Activated CD4-positive, alpha-beta T cell treated with anti-CD3 and anti-CD28 coated beads, Interleukin-2, amount 10 ng/mL, durations not matched to agents 7 days and 5 days (primary cell): ENCODE measurements around the gene ACLY. TPM values are rescaled to one million over a fixed set of nuclear protein-coding genes. Genes with fewer than 3 reads are reported as not detected.

ENCODE experiments used
- CTCF ChIA-PET: fragments of 350-600 bp; sonication (Branson Sonifier 250); formaldehyde crosslinking; loops from one replicate; lab custom pipeline; 2021; ENCODE audit warnings: antibody characterized with exemption; lab: Charles Lee
- POLR2A ChIA-PET: fragments of 350-600 bp; sonication (Branson Sonifier 250); formaldehyde crosslinking; loops from one replicate; lab custom pipeline; 2021; ENCODE audit warnings: antibody characterized with exemption; lab: Charles Lee
- DNase-seq: peaks from one replicate; pipeline ENCODE4 v3.0.0-alpha.2; 2020
- H3K27ac Mint-ChIP-seq: one replicate; pipeline ENCODE4 v1.8.0; 2021; ENCODE audit warnings: mild to moderate bottlenecking, moderate library complexity, mixed read lengths
- H3K27me3 Mint-ChIP-seq: one replicate; pipeline ENCODE4 v1.8.0; 2021; ENCODE audit warnings: mixed read lengths
- H3K36me3 Mint-ChIP-seq: one replicate; pipeline ENCODE4 v1.8.0; 2021; ENCODE audit warnings: low read depth, mixed read lengths
- H3K4me1 Mint-ChIP-seq: one replicate; pipeline ENCODE4 v1.8.0; 2021; ENCODE audit warnings: mixed read lengths
- H3K4me3 Mint-ChIP-seq: one replicate; pipeline ENCODE4 v1.8.0; 2021; ENCODE audit warnings: mild to moderate bottlenecking, moderate library complexity, mixed read lengths
- H3K9me3 Mint-ChIP-seq: one replicate; pipeline ENCODE4 v1.8.0; 2021; ENCODE audit warnings: mixed read lengths
- total RNA-seq, 2 experiments: library from RNA; stranded (reverse); gene quantifications; one replicate each; pipeline ENCODE4 v1.2.3, GENCODE V29; 2021

The ACLY gene
- total RNA-seq, 2 experiments from 2014 or later = 143 to 150 TPM

GRCh38 chr17:41917679-41918313 lies 955 bp downstream of the ACLY start:
- H3K36me3 Mint-ChIP-seq = peaks cover 13% of the 10 kb centered on the region
- H3K4me3 Mint-ChIP-seq = peak overlapping the region; percentile 95
- H3K27me3 Mint-ChIP-seq = no peaks in the 10 kb centered on the region
- peak; percentile 32 for DNase-seq
- ChIA-PET CTCF (interaction anchor here (0.7 to 2.7 kb wide), 12 partner anchors 9 to 185 kb away, joined by 3 to 15 read pairs (median 4); partner anchors contain the start of genes KLHL11 and ODAD4), POLR2A (interaction anchor here (0.6 kb wide), 1 partner anchor 48 kb away, joined by 4 read pairs; no protein-coding TSS in a partner anchor)
- H3K4me1 Mint-ChIP-seq = peaks cover 39% of the 10 kb centered on the region
- no peaks in the 10 kb centered on the region for H3K9me3 Mint-ChIP-seq
- peak overlapping the region; percentile 96 for H3K27ac Mint-ChIP-seq

- DNase-seq = no peak
- Mint-ChIP-seq H3K36me3 (peaks cover 18% of the 10 kb centered on the region), H3K4me3 (peak overlapping the region; percentile 95), H3K27me3 (no peaks in the 10 kb centered on the region), H3K4me1 (peaks cover 42% of the 10 kb centered on the region), H3K9me3 (no peaks in the 10 kb centered on the region), H3K27ac (peak overlapping the region; percentile 96)
- ChIA-PET POLR2A (no interaction called here), CTCF (interaction anchor here (0.7 to 2.7 kb wide), 6 partner anchors 13 to 186 kb away, joined by 3 to 15 read pairs (median 4); partner anchors contain the start of gene ODAD4)
Measured at GRCh38 chr17:41917192-41917591, 1.6 kb downstream of the ACLY start.

DNA sequence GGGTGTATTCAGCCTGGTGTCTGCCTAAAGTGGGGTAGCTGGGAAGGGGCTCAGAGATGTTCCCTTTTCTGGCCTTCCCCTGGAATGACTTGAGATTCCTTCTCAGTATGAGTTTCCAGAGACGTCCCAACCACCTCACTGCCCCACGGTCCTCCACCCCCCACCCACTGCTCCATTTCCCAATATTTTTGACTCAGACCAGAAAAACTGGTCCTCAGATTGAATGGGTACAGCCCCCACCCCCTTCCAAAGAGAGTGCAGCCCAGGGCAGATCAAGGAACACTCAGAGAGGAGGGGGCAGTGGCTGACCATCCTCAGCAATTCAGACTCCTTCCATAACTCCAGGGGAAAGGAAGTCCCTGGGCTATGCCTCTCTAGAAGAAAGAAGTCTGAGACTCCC lies 3.2 kb downstream of the ACLY start:
- Mint-ChIP-seq H3K9me3 (no peaks in the 10 kb centered on the region), H3K27me3 (no peaks in the 10 kb centered on the region), H3K36me3 (peaks cover 18% of the 10 kb centered on the region), H3K4me1 (peaks cover 42% of the 10 kb centered on the region), H3K4me3 (no peak overlapping the region), H3K27ac (no peak overlapping the region)
- CTCF ChIA-PET = no interaction called here
- no peak for DNase-seq
- POLR2A ChIA-PET = interaction anchor here (0.6 kb wide), 1 partner anchor 1821 kb away, joined by 3 read pairs; no protein-coding TSS in a partner anchor

DNA sequence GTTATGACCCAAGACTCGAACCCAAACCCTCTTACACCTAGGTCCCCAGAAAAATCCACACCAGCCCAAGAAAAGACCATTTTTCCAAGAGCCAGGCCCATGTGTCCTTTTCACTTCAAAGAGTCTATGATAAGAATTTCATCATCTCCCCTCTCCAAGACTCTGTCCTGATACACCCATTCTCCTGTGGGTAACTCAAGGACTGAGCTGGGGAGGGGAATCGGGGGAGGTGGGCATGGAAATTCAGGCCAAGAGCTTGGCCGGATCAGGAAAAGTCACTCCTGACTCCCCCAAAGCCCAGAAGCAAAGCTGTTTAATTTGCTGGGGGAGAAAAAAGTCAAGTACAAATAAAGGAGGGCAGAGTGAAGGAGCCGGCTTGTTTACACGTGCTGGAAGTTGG lies 3.7 kb downstream of the ACLY start:
- DNase-seq = no peak
- Mint-ChIP-seq H3K36me3 (peaks cover 23% of the 10 kb centered on the region), H3K27me3 (no peaks in the 10 kb centered on the region), H3K4me3 (no peak overlapping the region), H3K4me1 (peaks cover 40% of the 10 kb centered on the region), H3K27ac (peak overlapping the region; percentile 58), H3K9me3 (no peaks in the 10 kb centered on the region)
- ChIA-PET CTCF (no interaction called here), POLR2A (interaction anchor here (0.6 kb wide), 1 partner anchor 1821 kb away, joined by 3 read pairs; no protein-coding TSS in a partner anchor)

DNA sequence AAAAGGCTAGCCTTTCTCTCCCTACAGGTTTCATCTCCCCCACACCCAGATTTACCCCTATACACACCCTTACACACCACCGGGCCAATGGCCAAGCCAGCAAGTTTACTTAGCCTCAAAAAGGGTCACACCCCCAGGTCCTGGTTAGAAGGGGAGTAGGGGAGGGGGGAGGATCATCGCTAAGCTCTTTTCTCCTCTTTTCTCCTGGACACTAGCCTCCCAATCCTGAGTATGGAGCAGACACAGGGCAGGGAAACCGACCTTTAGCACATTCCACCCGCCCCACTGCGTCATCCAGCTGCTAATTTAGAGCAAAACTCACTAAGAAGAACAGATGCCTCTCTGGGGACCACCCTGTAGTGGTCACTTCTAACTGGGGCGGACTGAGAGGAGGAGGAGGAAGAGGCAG lies 4.4 kb downstream of the ACLY start:
- Mint-ChIP-seq H3K4me3 (no peak overlapping the region), H3K36me3 (peaks cover 25% of the 10 kb centered on the region), H3K27me3 (no peaks in the 10 kb centered on the region), H3K9me3 (no peaks in the 10 kb centered on the region), H3K4me1 (peaks cover 34% of the 10 kb centered on the region), H3K27ac (no peak overlapping the region)
- CTCF ChIA-PET = interaction anchor here (1.9 kb wide), 1 partner anchor 18 kb away, joined by 4 read pairs; no protein-coding TSS in a partner anchor
- DNase-seq = no peak
- POLR2A ChIA-PET = no interaction called here

DNA sequence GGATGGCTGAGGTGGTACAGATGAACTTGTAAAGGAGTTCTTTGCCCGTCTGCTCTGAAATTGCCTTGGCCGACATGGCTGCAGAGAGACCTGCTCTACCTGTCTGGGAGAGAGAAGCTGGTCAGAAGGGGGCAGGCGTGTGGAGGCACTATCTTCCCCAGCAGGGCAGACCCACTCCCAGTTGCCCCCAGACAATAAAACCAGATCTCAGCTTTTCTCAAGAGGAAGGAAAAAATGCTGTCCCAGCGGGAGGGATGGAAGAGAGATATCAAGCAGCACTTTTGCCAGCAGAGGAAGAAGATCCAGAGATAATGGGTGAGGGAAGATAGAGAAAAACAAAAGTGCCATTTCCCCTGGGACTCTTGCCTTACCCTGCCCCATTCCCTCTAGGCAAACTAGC lies 5.0 kb downstream of the ACLY start:
- H3K9me3 Mint-ChIP-seq = no peaks in the 10 kb centered on the region
- ChIA-PET CTCF (interaction anchor here (0.8 to 1.9 kb wide), 2 partner anchors 18 to 32 kb away, joined by 3 to 4 read pairs; no protein-coding TSS in a partner anchor), POLR2A (no interaction called here)
- H3K27me3 Mint-ChIP-seq = no peaks in the 10 kb centered on the region
- H3K4me3 Mint-ChIP-seq = no peak overlapping the region
- H3K27ac Mint-ChIP-seq = no peak overlapping the region
- peaks cover 33% of the 10 kb centered on the region for H3K4me1 Mint-ChIP-seq
- H3K36me3 Mint-ChIP-seq = peaks cover 25% of the 10 kb centered on the region
- no peak for DNase-seq

DNA sequence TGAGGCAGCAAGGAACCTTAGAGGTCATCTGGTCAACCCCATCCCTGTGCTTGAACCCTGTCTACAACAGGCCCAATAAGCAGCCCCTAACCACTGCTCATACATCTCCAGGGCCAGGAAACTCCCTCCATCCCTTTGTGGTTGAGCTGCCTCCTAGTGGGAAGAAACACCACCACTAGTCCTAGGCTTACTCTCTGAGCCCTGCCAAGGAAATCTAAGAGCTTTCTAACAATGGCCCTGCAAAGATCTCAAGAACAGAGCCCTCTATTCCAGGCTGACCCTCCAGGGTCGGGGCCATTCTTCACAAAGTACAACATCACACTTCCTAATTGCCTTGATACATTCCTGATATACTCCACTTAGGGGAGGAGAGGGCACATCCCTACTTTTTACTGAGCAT lies 5.8 kb downstream of the ACLY start:
- ChIA-PET CTCF (interaction anchor here (0.5 to 1.9 kb wide), 3 partner anchors 14 to 17 kb away, joined by 3 to 4 read pairs (median 3); no protein-coding TSS in a partner anchor), POLR2A (no interaction called here)
- Mint-ChIP-seq H3K4me3 (no peak overlapping the region), H3K27me3 (no peaks in the 10 kb centered on the region), H3K27ac (no peak overlapping the region), H3K9me3 (no peaks in the 10 kb centered on the region), H3K4me1 (peaks cover 33% of the 10 kb centered on the region), H3K36me3 (peaks cover 28% of the 10 kb centered on the region)
- no peak for DNase-seq

DNA sequence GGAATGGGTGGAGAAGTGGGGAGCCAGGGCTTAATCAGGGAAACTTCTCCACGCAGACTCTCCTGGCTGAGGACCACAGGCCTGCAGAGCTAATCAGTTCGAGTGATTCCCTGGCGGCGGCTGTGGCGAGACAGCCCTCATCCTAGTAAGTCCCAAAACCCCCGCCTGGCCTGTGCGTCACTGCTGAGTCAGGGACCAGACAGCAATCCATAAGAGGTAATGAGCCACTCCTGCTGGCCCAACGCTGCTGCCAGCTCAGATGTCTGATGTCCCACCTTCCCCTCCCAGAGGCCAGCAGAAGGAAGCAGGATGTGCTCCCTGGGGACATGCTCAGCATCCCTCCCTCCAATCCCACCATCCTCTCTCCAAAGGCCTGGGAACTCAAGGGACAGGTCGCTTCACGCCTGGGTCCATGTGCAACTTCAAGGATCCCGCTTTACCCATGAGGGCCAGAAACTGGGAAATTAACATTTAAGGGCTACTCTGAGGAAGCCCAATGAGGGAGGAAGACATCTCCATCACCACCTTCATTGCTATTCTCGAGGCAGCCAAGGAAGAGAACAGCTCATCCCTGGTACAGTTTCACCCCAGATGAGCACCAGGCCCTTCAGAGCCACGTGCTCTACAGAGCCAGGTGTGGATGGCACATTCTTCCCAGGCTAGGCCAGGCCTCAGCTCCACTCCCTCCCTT lies 7.9 kb downstream of the ACLY start:
- ChIA-PET POLR2A (no interaction called here), CTCF (interaction anchor here (1.1 to 1.7 kb wide), 3 partner anchors 20 to 376 kb away, joined by 3 read pairs; partner anchors contain the start of gene ODAD4)
- Mint-ChIP-seq H3K4me3 (no peak overlapping the region), H3K9me3 (no peaks in the 10 kb centered on the region), H3K27ac (no peak overlapping the region), H3K36me3 (peaks cover 37% of the 10 kb centered on the region), H3K4me1 (peaks cover 21% of the 10 kb centered on the region), H3K27me3 (no peaks in the 10 kb centered on the region)
- no peak for DNase-seq

GRCh38 chr17:41909088-41909487 lies 9.7 kb downstream of the ACLY start:
- H3K36me3 Mint-ChIP-seq = peaks cover 47% of the 10 kb centered on the region
- DNase-seq = no peak
- H3K4me1 Mint-ChIP-seq = peaks cover 6% of the 10 kb centered on the region
- no peak overlapping the region for H3K4me3 Mint-ChIP-seq
- POLR2A ChIA-PET = no interaction called here
- H3K27ac Mint-ChIP-seq = no peak overlapping the region
- no peaks in the 10 kb centered on the region for H3K9me3 Mint-ChIP-seq
- H3K27me3 Mint-ChIP-seq = no peaks in the 10 kb centered on the region
- CTCF ChIA-PET = interaction anchor here (0.5 to 1.7 kb wide), 4 partner anchors 9 to 39 kb away, joined by 3 to 8 read pairs (median 3); partner anchors contain the start of gene ACLY

GRCh38 chr17:41907633-41908539 lies 10.9 kb downstream of the ACLY start:
- no peaks in the 10 kb centered on the region for H3K27me3 Mint-ChIP-seq
- H3K36me3 Mint-ChIP-seq = peaks cover 43% of the 10 kb centered on the region
- no peak overlapping the region for H3K27ac Mint-ChIP-seq
- H3K4me3 Mint-ChIP-seq = no peak overlapping the region
- ChIA-PET POLR2A (no interaction called here), CTCF (interaction anchor here (0.8 kb wide), 1 partner anchor 28 kb away, joined by 3 read pairs; no protein-coding TSS in a partner anchor)
- peaks cover 3% of the 10 kb centered on the region for H3K4me1 Mint-ChIP-seq
- DNase-seq = no peak
- H3K9me3 Mint-ChIP-seq = no peaks in the 10 kb centered on the region

GRCh38 chr17:41907185-41907556 lies 11.6 kb downstream of the ACLY start:
- POLR2A ChIA-PET = interaction anchor here (0.6 kb wide), 1 partner anchor 154 kb away, joined by 3 read pairs; no protein-coding TSS in a partner anchor
- H3K36me3 Mint-ChIP-seq = peaks cover 37% of the 10 kb centered on the region
- H3K27me3 Mint-ChIP-seq = no peaks in the 10 kb centered on the region
- CTCF ChIA-PET = interaction anchor here (0.6 kb wide), 1 partner anchor 43 kb away, joined by 3 read pairs; no protein-coding TSS in a partner anchor
- H3K27ac Mint-ChIP-seq = no peak overlapping the region
- no peaks in the 10 kb centered on the region for H3K4me1 Mint-ChIP-seq
- no peak for DNase-seq
- no peak overlapping the region for H3K4me3 Mint-ChIP-seq
- H3K9me3 Mint-ChIP-seq = no peaks in the 10 kb centered on the region
